WERI-Rb-1 (cell line): ENCODE data around the gene CLEC17A.
A peak's percentile ranks its signal among the peaks of the same experiment; 100 is the strongest.

Source experiments
- DNase-seq: peaks from one replicate; pipeline ENCODE4 v3.0.0-alpha.2; 2020
- H3K27ac ChIP-seq: fragments of 250-450 bp; sonication (Bioruptor Pico); 2 replicates; pipeline ENCODE4 v1.5.1; 2020; ENCODE audit warnings: mild to moderate bottlenecking, moderate library complexity
- H3K27me3 ChIP-seq: fragments of 250-450 bp; sonication (Bioruptor Pico); 2 replicates; pipeline ENCODE4 v1.5.1; 2021; ENCODE audit warnings: mild to moderate bottlenecking, low read depth, moderate library complexity; ENCODE audit not compliant: insufficient read depth, severe bottlenecking
- H3K36me3 ChIP-seq: fragments of 250-450 bp; sonication (Bioruptor Pico); 2 replicates; pipeline ENCODE4 v1.5.1; 2020; ENCODE audit warnings: mild to moderate bottlenecking, moderate library complexity
- H3K4me3 ChIP-seq: 2 replicates; pipeline ENCODE4 v1.5.1; 2011; ENCODE audit warnings: low read depth, mild to moderate bottlenecking, control low read depth, low read length
- H3K9me3 ChIP-seq: fragments of 250-450 bp; sonication (Bioruptor Pico); 2 replicates; pipeline ENCODE4 v1.5.1; 2021; ENCODE audit warnings: mild to moderate bottlenecking, moderate library complexity; ENCODE audit not compliant: severe bottlenecking
- CTCF ChIP-seq: IDR thresholded peaks from 2 replicates; pipeline ENCODE4 v1.5.1; 2011; ENCODE audit warnings: low read depth, mild to moderate bottlenecking, control low read depth, inconsistent platforms, low read length

CLEC17A gene

DNA sequence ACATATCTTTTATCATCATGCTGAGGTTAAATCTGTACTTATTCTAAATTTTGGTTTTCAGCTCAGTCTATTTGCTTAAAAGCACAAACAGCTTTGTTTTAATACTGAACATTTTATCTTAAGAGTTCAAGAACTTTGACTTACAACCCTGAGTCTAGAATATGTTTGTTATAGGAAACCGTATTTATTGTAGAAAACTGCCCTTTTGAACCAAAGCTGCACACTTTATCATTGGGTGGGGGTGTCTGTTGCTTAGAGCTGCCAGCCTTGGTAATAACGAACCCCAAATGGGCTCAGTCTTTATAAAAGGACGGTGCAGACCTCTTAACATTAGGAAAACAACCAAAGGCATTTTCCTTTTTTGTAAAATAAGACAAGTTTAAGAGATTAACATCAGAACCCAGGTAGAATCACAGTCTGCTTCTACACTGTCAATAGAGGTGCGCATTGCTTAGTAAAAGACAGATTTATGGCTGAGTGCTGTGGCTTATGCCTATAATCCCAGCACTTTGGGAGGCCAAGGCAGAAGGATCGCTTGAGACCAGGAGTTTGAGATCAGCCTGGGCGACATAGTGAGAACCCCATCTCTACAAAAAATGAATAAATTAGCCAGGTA lies 77.1 kb downstream of the CLEC17A start:
- TF ChIP-seq CTCF = no peak

DNA sequence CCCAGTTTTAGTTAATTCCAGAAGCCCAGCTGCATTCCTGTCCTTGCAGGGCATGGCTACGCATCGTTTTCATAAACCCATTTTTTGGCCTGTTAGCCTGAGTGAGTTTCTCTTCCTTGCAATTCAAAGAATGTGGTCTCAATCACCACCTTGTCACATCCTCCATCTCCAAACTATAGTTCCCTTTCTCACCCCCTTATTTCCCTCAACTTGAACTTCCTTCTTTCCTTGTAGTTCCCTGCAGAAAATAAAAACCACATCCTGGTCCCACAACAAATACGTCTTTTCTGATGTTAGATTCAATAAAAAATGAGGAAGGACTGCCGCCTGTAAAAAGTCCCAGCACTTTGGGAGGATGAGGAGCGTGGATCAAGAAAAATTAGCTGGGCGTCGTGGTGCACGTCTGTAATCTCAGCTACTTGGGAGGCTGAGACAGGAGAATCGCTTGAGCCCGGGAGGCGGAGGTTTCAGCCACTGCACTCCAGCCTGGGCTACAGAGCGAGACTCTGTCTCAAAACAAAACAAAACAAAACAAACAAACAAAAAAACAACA lies 78.6 kb downstream of the CLEC17A start:
- H3K27ac ChIP-seq = no peak overlapping the region
- H3K36me3 ChIP-seq = no peaks in the 10 kb centered on the region
- H3K4me3 ChIP-seq = no peak overlapping the region
- peaks cover 77% of the 10 kb centered on the region for H3K27me3 ChIP-seq
- no peak for DNase-seq
- no peak for TF ChIP-seq CTCF
- peaks cover 6% of the 10 kb centered on the region for H3K9me3 ChIP-seq

More for the DNA sequence above, 77.1 kb downstream of the CLEC17A start:
- H3K9me3 ChIP-seq = peaks cover 6% of the 10 kb centered on the region
- H3K27ac ChIP-seq = no peak overlapping the region
- no peak overlapping the region for H3K4me3 ChIP-seq
- DNase-seq = peak; percentile 8
- H3K27me3 ChIP-seq = peaks cover 79% of the 10 kb centered on the region
- no peaks in the 10 kb centered on the region for H3K36me3 ChIP-seq
